Mucosa of descending colon (tissue), 3 donors: ENCODE results near the gene HELT. TPM values are rescaled to one million over a fixed set of nuclear protein-coding genes. Genes with fewer than 3 reads are reported as not detected.

Experiments used
- ATAC-seq: fragments of 200-7000 bp; cut with Tn5 transposase; one replicate; pipeline ENCODE4 v1.9.1; 2020; ENCODE audit warnings: mild to moderate bottlenecking, moderate library complexity
- DNase-seq, 3 donors: peaks; one replicate each; pipeline ENCODE4 v3.0.0-alpha.2; 2020
- H3K36me3 ChIP-seq: fragments of 200-600 bp; one replicate; pipeline ENCODE4 v1.8.0; 2021; ENCODE audit warnings: low read depth, mild to moderate bottlenecking
- H3K4me1 ChIP-seq: fragments of 200-600 bp; one replicate; pipeline ENCODE4 v1.8.0; 2021; ENCODE audit warnings: low read depth, mild to moderate bottlenecking
- H3K4me3 ChIP-seq: fragments of 200-600 bp; one replicate; pipeline ENCODE4 v1.8.0; 2021; ENCODE audit warnings: mild to moderate bottlenecking
- H3K9me3 ChIP-seq: fragments of 200-600 bp; one replicate; pipeline ENCODE4 v1.8.0; 2021; ENCODE audit warnings: mild to moderate bottlenecking
- intact Hi-C, 2 donors: fragments of 100-400 bp; cut with DNase I in 1 of 2; cut with micrococcal nuclease in 1 of 2; formaldehyde crosslinking; loops; one replicate each; pipeline versions ENCODE4 v1.11.0 to v1.11.1; 2022; cut with DNase I, micrococcal nuclease
- total RNA-seq, 3 donors: library from RNA; stranded (reverse); fragmentation: NEBNext Ultra II Directional in 2 of 3; extraction: Animal tissue kit (Norgen Biotek cat#: 25700) in 2 of 3; gene quantifications; one replicate each; pipeline versions ENCODE4 v1.2.1 to v1.2.4, GENCODE V29; 2021 to 2023
- TF ChIP-seq, protein P1 (sequence below): fragments of 200-600 bp; IDR thresholded peaks from one replicate; pipeline ENCODE4 v1.8.0; 2022; ENCODE audit warnings: antibody characterized with exemption, mild to moderate bottlenecking
- donor health status: DM: no; HTN: no; CAD: no; lungs with moderate emphysema.
- donor health status: DM: no; HTN: no; CAD: no.
- donor health status: DM: no; HTN: yes; CAD: no.

Gene HELT
- total RNA-seq, 3 donors from 2014 or later, result not detected

DNA sequence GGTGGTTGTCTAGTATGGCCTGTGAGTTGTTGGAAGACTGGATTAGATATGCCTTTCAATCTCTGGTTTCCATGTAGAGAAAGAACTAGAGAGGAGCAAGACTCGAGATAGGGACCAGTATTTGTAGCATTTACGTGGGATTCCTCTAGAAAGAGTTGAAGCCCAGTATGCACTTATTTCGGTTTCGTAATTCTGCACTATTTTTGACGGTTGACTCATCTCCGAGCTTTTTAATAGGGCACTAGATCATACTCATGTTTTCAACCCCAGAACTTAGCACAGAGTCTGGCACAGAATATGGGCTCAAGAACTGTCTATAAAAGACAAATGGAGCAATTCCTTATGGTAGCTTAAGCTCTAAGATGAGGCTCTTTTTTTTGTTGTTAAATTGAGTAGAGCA, 15.7 kb downstream of the HELT start:
- no peak for ATAC-seq
- no peak for DNase-seq
- H3K4me1 ChIP-seq, result no peaks in the 10 kb centered on the region
- H3K9me3 ChIP-seq, result no peaks in the 10 kb centered on the region
- H3K36me3 ChIP-seq, result no peaks in the 10 kb centered on the region
- TF ChIP-seq, protein P1, sequence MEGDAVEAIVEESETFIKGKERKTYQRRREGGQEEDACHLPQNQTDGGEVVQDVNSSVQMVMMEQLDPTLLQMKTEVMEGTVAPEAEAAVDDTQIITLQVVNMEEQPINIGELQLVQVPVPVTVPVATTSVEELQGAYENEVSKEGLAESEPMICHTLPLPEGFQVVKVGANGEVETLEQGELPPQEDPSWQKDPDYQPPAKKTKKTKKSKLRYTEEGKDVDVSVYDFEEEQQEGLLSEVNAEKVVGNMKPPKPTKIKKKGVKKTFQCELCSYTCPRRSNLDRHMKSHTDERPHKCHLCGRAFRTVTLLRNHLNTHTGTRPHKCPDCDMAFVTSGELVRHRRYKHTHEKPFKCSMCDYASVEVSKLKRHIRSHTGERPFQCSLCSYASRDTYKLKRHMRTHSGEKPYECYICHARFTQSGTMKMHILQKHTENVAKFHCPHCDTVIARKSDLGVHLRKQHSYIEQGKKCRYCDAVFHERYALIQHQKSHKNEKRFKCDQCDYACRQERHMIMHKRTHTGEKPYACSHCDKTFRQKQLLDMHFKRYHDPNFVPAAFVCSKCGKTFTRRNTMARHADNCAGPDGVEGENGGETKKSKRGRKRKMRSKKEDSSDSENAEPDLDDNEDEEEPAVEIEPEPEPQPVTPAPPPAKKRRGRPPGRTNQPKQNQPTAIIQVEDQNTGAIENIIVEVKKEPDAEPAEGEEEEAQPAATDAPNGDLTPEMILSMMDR, result no peak
- H3K4me3 ChIP-seq, result no peak overlapping the region
- intact Hi-C loops, result no loop called here

- Histone ChIP-seq H3K4me3 (no peak overlapping the region), H3K4me1 (no peaks in the 10 kb centered on the region), H3K9me3 (no peaks in the 10 kb centered on the region), H3K36me3 (no peaks in the 10 kb centered on the region)
- TF ChIP-seq, protein P1, result no peak
- no peak for ATAC-seq
- no peak for DNase-seq
- intact Hi-C loops, result no loop called here
These were observed 17.0 kb downstream of the HELT start for GRCh38 chr4:185035284-185035683.

- DNase-seq (no peak), ATAC-seq (no peak)
- Histone ChIP-seq H3K4me3 (no peak overlapping the region), H3K36me3 (no peaks in the 10 kb centered on the region), H3K9me3 (no peaks in the 10 kb centered on the region), H3K4me1 (no peaks in the 10 kb centered on the region)
- TF ChIP-seq, protein P1, result no peak
- intact Hi-C loops, result no loop called here
These were observed 17.7 kb downstream of the HELT start for GRCh38 chr4:185036019-185036418.

GRCh38 chr4:185036842-185037241, 18.6 kb downstream of the HELT start:
- TF ChIP-seq, protein P1, result no peak
- ATAC-seq (no peak), DNase-seq (no peak)
- H3K4me1 ChIP-seq, result no peaks in the 10 kb centered on the region
- H3K4me3 ChIP-seq, result no peak overlapping the region
- intact Hi-C loops, result no loop called here
- no peaks in the 10 kb centered on the region for H3K36me3 ChIP-seq
- H3K9me3 ChIP-seq, result no peaks in the 10 kb centered on the region

DNA sequence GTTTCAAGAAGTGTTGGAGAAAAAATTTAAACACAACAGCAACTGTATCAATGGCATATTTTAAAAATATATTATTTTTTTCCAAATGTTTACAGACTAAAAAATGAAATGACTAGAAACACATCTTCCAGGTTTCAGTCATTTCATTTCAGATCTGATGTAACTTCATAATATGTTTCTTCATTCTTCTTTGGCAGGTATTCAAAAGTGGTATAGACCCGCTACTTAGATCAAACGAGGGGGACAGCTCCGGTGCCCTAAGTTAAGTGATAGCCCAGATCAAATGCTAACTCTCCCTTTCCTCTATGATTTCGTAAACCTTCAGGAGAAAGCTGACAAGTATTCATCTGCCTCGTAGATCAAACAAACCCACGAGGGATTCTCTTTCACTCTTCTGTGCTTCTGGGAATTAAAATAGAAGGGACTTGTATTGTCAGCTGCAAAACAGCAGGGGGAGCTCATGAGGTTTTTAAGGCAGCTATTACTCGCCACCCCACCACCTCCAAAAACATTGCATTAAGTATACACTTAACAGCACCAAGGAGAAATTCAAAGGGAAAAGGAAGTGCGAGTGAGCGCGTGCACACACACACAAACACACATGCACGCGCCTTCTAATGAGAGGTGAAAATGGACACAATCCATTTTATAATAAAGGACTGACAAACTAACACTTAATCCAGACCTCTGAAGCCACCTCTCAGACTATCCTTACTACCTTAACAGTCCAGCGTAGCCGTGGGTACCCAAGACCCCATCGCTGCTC, 21.4 kb downstream of the HELT start:
- no peak overlapping the region for H3K4me3 ChIP-seq
- H3K36me3 ChIP-seq, result no peaks in the 10 kb centered on the region
- intact Hi-C loops, result loop anchor here (5.0 to 10.0 kb wide), 2 partner anchors 93 to 95 kb away; no protein-coding TSS in a partner anchor
- DNase-seq (peak in 1 of 3 donors; percentile 62), ATAC-seq (peak; percentile 69)
- no peaks in the 10 kb centered on the region for H3K4me1 ChIP-seq
- no peaks in the 10 kb centered on the region for H3K9me3 ChIP-seq
- TF ChIP-seq, protein P1, result peak; percentile 47
